ENCODE measurements around the gene ABCD3.

Gene ABCD3

DNA sequence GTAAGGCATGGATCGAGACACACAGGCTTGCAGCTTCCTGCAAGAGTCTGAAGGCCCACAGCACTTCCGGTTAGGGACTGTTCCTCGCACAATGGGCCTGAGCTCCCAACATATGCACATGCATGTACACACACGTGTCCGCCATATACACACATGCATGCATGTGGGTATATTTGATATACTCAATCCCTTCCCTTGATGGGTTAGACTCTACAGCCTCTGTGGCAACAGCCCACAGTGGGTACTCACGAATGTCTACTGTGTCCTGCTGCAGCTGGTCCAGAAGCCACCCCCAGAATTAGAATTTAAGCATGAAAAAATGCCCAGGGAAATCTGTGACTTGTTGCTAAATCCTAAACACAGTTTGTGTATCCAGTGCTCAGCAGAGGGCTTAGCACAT, 113.5 kb downstream of the ABCD3 start:
- Histone ChIP-seq H3K79me1 (ENCODE audit: low read length) (no peaks in the 10 kb centered on the region), H3K36me3 (ENCODE audit: control insufficient read depth in 1 of 2, insufficient read depth in 2 of 2, low read length in 2 of 2) (peaks cover 29 to 52% of the 10 kb centered on the region in 2 experiments), H3K4me2 (ENCODE audit: low read length) (no peak overlapping the region), H2AK5ac (ENCODE audit: low read length) (no peak overlapping the region), H2BK12ac (ENCODE audit: low read length) (no peak overlapping the region), H3K18ac (ENCODE audit: low read length) (no peak overlapping the region), H2BK5ac (ENCODE audit: low read depth, low read length, poor library complexity) (no peak overlapping the region), H2BK120ac (ENCODE audit: insufficient read depth, low read length, poor library complexity) (no peak overlapping the region), H3K9me3 (ENCODE audit: insufficient read depth, low read depth, low read length) (no peaks in the 10 kb centered on the region), H3K4me1 (ENCODE audit: control insufficient read depth in 1 of 2, insufficient read depth in 2 of 2, low read length in 2 of 2) (peaks cover 3 to 11% of the 10 kb centered on the region in 2 experiments), H4K91ac (ENCODE audit: low read depth, low read length) (no peak overlapping the region), H3K4ac (ENCODE audit: low read depth, low read length) (no peak overlapping the region), H4K8ac (ENCODE audit: low read depth, low read length) (no peak overlapping the region), H3K4me3 (ENCODE audit: low read depth, low read length) (no peak overlapping the region), H3K23ac (ENCODE audit: low read length) (no peak overlapping the region), H3K14ac (ENCODE audit: low read length) (no peak overlapping the region), H3K27ac (ENCODE audit: low read depth, low read length) (no peak overlapping the region), H3K27me3 (ENCODE audit: insufficient read depth, low read length) (no peaks in the 10 kb centered on the region), H2AFZ (ENCODE audit: insufficient read depth, low read length, poor library complexity) (no peak overlapping the region), H3K79me2 (ENCODE audit: control insufficient read depth, insufficient read depth, low read length, poor library complexity) (peaks cover 2% of the 10 kb centered on the region), H3K9ac (ENCODE audit: low read length) (no peak overlapping the region), H4K12ac (ENCODE audit: low read depth, low read length) (no peak overlapping the region)
- DNase-seq = no peak
- no CpG with 5 or more reads among the region's 6 CpGs for WGBS (ENCODE audit: extremely low coverage, insufficient coverage, insufficient read length)

DNA sequence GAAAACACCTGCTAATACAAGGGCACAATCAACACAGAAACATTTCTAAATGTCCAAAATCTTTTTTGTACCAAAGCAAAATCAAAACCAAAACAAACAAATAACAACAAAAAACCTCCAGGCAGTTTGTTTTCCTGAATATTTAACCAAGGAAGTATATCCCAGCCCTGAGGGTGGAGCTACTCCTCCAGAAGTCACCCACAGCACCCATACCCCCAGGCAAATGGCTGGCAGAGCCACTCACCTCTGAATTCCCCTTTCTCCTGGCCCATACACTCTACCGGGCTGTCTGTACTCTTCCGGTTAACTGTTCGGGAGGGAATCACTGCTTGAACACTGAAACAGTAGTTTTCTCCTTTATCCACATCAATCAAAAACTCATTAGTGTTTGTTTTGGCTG, 113.9 kb downstream of the ABCD3 start:
- H2BK120ac ChIP-seq (ENCODE audit: insufficient read depth, low read length, poor library complexity) = no peak overlapping the region
- H3K4me3 ChIP-seq (ENCODE audit: low read depth, low read length) = no peak overlapping the region
- H2AK5ac ChIP-seq (ENCODE audit: low read length) = no peak overlapping the region
- H3K27ac ChIP-seq (ENCODE audit: low read depth, low read length) = no peak overlapping the region
- H4K91ac ChIP-seq (ENCODE audit: low read depth, low read length) = no peak overlapping the region
- no peak overlapping the region for H2BK5ac ChIP-seq (ENCODE audit: low read depth, low read length, poor library complexity)
- no peaks in the 10 kb centered on the region for H3K27me3 ChIP-seq (ENCODE audit: insufficient read depth, low read length)
- WGBS (ENCODE audit: extremely low coverage, insufficient coverage, insufficient read length) = no CpG with 5 or more reads among the region's 3 CpGs
- no peak overlapping the region for H3K23ac ChIP-seq (ENCODE audit: low read length)
- peaks cover 2% of the 10 kb centered on the region for H3K79me2 ChIP-seq (ENCODE audit: control insufficient read depth, insufficient read depth, low read length, poor library complexity)
- H3K14ac ChIP-seq (ENCODE audit: low read length) = no peak overlapping the region
- H3K9ac ChIP-seq (ENCODE audit: low read length) = no peak overlapping the region
- no peak overlapping the region for H3K4me2 ChIP-seq (ENCODE audit: low read length)
- H2AFZ ChIP-seq (ENCODE audit: insufficient read depth, low read length, poor library complexity) = no peak overlapping the region
- no peaks in the 10 kb centered on the region for H3K9me3 ChIP-seq (ENCODE audit: insufficient read depth, low read depth, low read length)
- no peak overlapping the region for H3K18ac ChIP-seq (ENCODE audit: low read length)
- no peak overlapping the region for H3K4ac ChIP-seq (ENCODE audit: low read depth, low read length)
- no peak overlapping the region for H4K12ac ChIP-seq (ENCODE audit: low read depth, low read length)
- peaks cover 3 to 11% of the 10 kb centered on the region in 2 experiments for H3K4me1 ChIP-seq (ENCODE audit: control insufficient read depth in 1 of 2, insufficient read depth in 2 of 2, low read length in 2 of 2)
- no peak overlapping the region for H2BK12ac ChIP-seq (ENCODE audit: low read length)
- peaks cover 29 to 54% of the 10 kb centered on the region in 2 experiments for H3K36me3 ChIP-seq (ENCODE audit: control insufficient read depth in 1 of 2, insufficient read depth in 2 of 2, low read length in 2 of 2)
- H4K8ac ChIP-seq (ENCODE audit: low read depth, low read length) = no peak overlapping the region
- no peaks in the 10 kb centered on the region for H3K79me1 ChIP-seq (ENCODE audit: low read length)
- peak; percentile 71 to 77 for DNase-seq

DNA sequence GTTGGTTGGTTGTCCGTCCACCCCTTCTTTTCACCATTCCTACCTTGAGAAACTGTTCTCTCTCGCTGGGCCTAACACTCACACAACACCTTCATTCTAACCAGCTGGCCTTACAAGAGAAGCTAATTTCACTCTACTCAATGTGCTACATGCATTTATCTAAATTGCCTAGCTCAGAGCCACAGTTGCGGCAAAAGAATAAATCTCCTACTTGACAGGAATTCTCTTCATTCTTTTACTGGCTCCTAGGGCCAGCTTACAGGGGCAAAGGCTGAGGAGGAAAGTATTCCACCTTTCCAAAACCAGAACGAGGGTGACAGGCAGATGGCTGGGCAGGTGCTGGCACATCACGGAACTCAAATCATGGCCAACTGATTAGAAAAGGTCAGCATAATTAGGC, 116.9 kb downstream of the ABCD3 start:
- H3K18ac ChIP-seq (ENCODE audit: low read length) = no peak overlapping the region
- H2AK5ac ChIP-seq (ENCODE audit: low read length) = no peak overlapping the region
- no peak overlapping the region for H3K27ac ChIP-seq (ENCODE audit: low read depth, low read length)
- peaks cover 1% of the 10 kb centered on the region for H3K9me3 ChIP-seq (ENCODE audit: insufficient read depth, low read depth, low read length)
- no peaks in the 10 kb centered on the region for H3K27me3 ChIP-seq (ENCODE audit: insufficient read depth, low read length)
- peak overlapping the region; percentile 27 for H2BK12ac ChIP-seq (ENCODE audit: low read length)
- H3K79me2 ChIP-seq (ENCODE audit: control insufficient read depth, insufficient read depth, low read length, poor library complexity) = peaks cover 4% of the 10 kb centered on the region
- H2BK5ac ChIP-seq (ENCODE audit: low read depth, low read length, poor library complexity) = peak overlapping the region; percentile 38
- H3K4me3 ChIP-seq (ENCODE audit: low read depth, low read length) = no peak overlapping the region
- no peak overlapping the region for H2BK120ac ChIP-seq (ENCODE audit: insufficient read depth, low read length, poor library complexity)
- no peak overlapping the region for H4K12ac ChIP-seq (ENCODE audit: low read depth, low read length)
- H3K36me3 ChIP-seq (ENCODE audit: control insufficient read depth in 1 of 2, insufficient read depth in 2 of 2, low read length in 2 of 2) = peaks cover 36 to 60% of the 10 kb centered on the region in 2 experiments
- no peak overlapping the region for H4K8ac ChIP-seq (ENCODE audit: low read depth, low read length)
- WGBS (ENCODE audit: extremely low coverage, insufficient coverage, insufficient read length) = no CpG with 5 or more reads among the region's 5 CpGs
- H2AFZ ChIP-seq (ENCODE audit: insufficient read depth, low read length, poor library complexity) = no peak overlapping the region
- no peak overlapping the region for H3K23ac ChIP-seq (ENCODE audit: low read length)
- H3K4me2 ChIP-seq (ENCODE audit: low read length) = no peak overlapping the region
- peaks cover 12 to 15% of the 10 kb centered on the region in 2 experiments for H3K4me1 ChIP-seq (ENCODE audit: control insufficient read depth in 1 of 2, insufficient read depth in 2 of 2, low read length in 2 of 2)
- H4K91ac ChIP-seq (ENCODE audit: low read depth, low read length) = no peak overlapping the region
- DNase-seq = no peak
- H3K4ac ChIP-seq (ENCODE audit: low read depth, low read length) = no peak overlapping the region
- H3K14ac ChIP-seq (ENCODE audit: low read length) = no peak overlapping the region
- H3K79me1 ChIP-seq (ENCODE audit: low read length) = no peaks in the 10 kb centered on the region
- no peak overlapping the region for H3K9ac ChIP-seq (ENCODE audit: low read length)

DNA sequence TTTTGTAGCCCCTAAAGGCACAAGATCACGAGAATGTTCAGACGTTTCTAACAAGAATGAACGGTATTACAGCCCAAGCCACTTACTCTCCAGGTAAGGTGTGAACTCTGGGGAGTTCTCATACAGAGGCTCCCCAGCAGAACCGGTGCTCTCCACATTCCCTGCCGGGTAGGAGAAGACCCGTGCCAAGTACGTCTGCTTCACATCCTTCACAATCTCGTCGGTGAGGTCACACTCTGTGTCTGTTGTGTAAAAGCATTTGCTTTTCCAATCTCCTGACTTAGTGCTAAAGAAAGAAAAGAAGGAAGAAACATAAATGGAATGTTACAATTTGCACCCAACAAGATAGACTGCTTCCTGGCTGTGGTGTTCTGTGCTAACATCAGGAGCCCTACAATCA, 117.7 kb downstream of the ABCD3 start:
- no peak overlapping the region for H3K18ac ChIP-seq (ENCODE audit: low read length)
- no peak overlapping the region for H3K9ac ChIP-seq (ENCODE audit: low read length)
- H3K27ac ChIP-seq (ENCODE audit: low read depth, low read length) = peak overlapping the region; percentile 23
- H4K8ac ChIP-seq (ENCODE audit: low read depth, low read length) = no peak overlapping the region
- H3K23ac ChIP-seq (ENCODE audit: low read length) = no peak overlapping the region
- no peak overlapping the region for H4K91ac ChIP-seq (ENCODE audit: low read depth, low read length)
- H2AK5ac ChIP-seq (ENCODE audit: low read length) = no peak overlapping the region
- no peak overlapping the region for H3K14ac ChIP-seq (ENCODE audit: low read length)
- no peak overlapping the region for H3K4ac ChIP-seq (ENCODE audit: low read depth, low read length)
- H4K12ac ChIP-seq (ENCODE audit: low read depth, low read length) = no peak overlapping the region
- no peak overlapping the region for H3K4me3 ChIP-seq (ENCODE audit: low read depth, low read length)
- no peak overlapping the region for H3K4me2 ChIP-seq (ENCODE audit: low read length)
- H3K79me1 ChIP-seq (ENCODE audit: low read length) = peaks cover 2% of the 10 kb centered on the region
- no peak for DNase-seq
- H3K9me3 ChIP-seq (ENCODE audit: insufficient read depth, low read depth, low read length) = peaks cover 1% of the 10 kb centered on the region
- no peak overlapping the region for H2BK120ac ChIP-seq (ENCODE audit: insufficient read depth, low read length, poor library complexity)
- H2BK5ac ChIP-seq (ENCODE audit: low read depth, low read length, poor library complexity) = no peak overlapping the region
- no CpG with 5 or more reads among the region's 9 CpGs for WGBS (ENCODE audit: extremely low coverage, insufficient coverage, insufficient read length)
- H3K36me3 ChIP-seq (ENCODE audit: control insufficient read depth in 1 of 2, insufficient read depth in 2 of 2, low read length in 2 of 2) = peaks cover 35 to 54% of the 10 kb centered on the region in 2 experiments
- H3K79me2 ChIP-seq (ENCODE audit: control insufficient read depth, insufficient read depth, low read length, poor library complexity) = peaks cover 9% of the 10 kb centered on the region
- no peak overlapping the region for H2BK12ac ChIP-seq (ENCODE audit: low read length)
- H2AFZ ChIP-seq (ENCODE audit: insufficient read depth, low read length, poor library complexity) = no peak overlapping the region
- H3K27me3 ChIP-seq (ENCODE audit: insufficient read depth, low read length) = no peaks in the 10 kb centered on the region
- peaks cover 12 to 15% of the 10 kb centered on the region in 2 experiments for H3K4me1 ChIP-seq (ENCODE audit: control insufficient read depth in 1 of 2, insufficient read depth in 2 of 2, low read length in 2 of 2)

All from trophoblast cell (in vitro differentiated cells and primary cell).